Lower lobe of right lung (tissue), 2 donors: Measurements from ENCODE around the gene KCTD13. TPM values are rescaled to one million over a fixed set of nuclear protein-coding genes. Genes with fewer than 3 reads are reported as not detected.

Experiments
- ATAC-seq, 2 donors: fragments of 200-7000 bp; cut with Tn5 transposase; one replicate each; pipeline ENCODE4 v1.9.1; 2020 to 2022; ENCODE audit warnings: mild to moderate bottlenecking in 2 of 2, moderate library complexity in 2 of 2
- DNase-seq: peaks from one replicate; pipeline ENCODE4 v3.0.0-alpha.2; 2020
- H3K27ac ChIP-seq: fragments of 200-600 bp; one replicate; pipeline ENCODE4 v1.8.0; 2022
- H3K27me3 ChIP-seq: fragments of 200-600 bp; one replicate; pipeline ENCODE4 v1.8.0; 2022; ENCODE audit warnings: low read depth
- H3K36me3 ChIP-seq: fragments of 200-600 bp; one replicate; pipeline ENCODE4 v1.8.0; 2022; ENCODE audit warnings: mild to moderate bottlenecking
- H3K4me1 ChIP-seq: fragments of 200-600 bp; one replicate; pipeline ENCODE4 v1.8.0; 2022
- H3K4me3 ChIP-seq: fragments of 200-600 bp; one replicate; pipeline ENCODE4 v1.8.0; 2022; ENCODE audit warnings: mild to moderate bottlenecking
- H3K9me3 ChIP-seq: fragments of 200-600 bp; one replicate; pipeline ENCODE4 v1.8.0; 2022
- CTCF ChIP-seq: fragments of 200-600 bp; IDR thresholded peaks from one replicate; pipeline ENCODE4 v1.8.0; 2022; ENCODE audit warnings: antibody characterized with exemption, mild to moderate bottlenecking
- intact Hi-C: fragments of 100-400 bp; cut with DNase I; formaldehyde crosslinking; loops from one replicate; pipeline ENCODE4 v1.11.0; 2022
- total RNA-seq: library from RNA; stranded (reverse); fragmentation: NEBNext Ultra II Directional; extraction: Animal tissue kit (Norgen Biotek cat#: 25700); gene quantifications from one replicate; pipeline ENCODE4 v1.2.1, GENCODE V29; 2021
- donor health status: DM: no; HTN: yes; CAD: no; lungs with severe emphysema.

The KCTD13 gene
- total RNA-seq, 1 donor from 2014 or later: 22.3 TPM

GRCh38 chr16:29898135-29898803, 27.8 kb downstream of the KCTD13 start:
- no peak for TF ChIP-seq CTCF
- Histone ChIP-seq H3K4me1 (peaks cover 13% of the 10 kb centered on the region), H3K36me3 (no peaks in the 10 kb centered on the region), H3K27ac (no peak overlapping the region), H3K4me3 (peak overlapping the region; percentile 71), H3K27me3 (peaks cover 24% of the 10 kb centered on the region), H3K9me3 (no peaks in the 10 kb centered on the region)
- intact Hi-C loops: no loop called here
- ATAC-seq (no peak), DNase-seq (no peak)

- no peak for TF ChIP-seq CTCF
- Histone ChIP-seq H3K36me3 (no peaks in the 10 kb centered on the region), H3K9me3 (no peaks in the 10 kb centered on the region), H3K27me3 (peaks cover 24% of the 10 kb centered on the region), H3K27ac (no peak overlapping the region), H3K4me3 (no peak overlapping the region), H3K4me1 (peaks cover 13% of the 10 kb centered on the region)
- intact Hi-C loops: no loop called here
- ATAC-seq (no peak), DNase-seq (no peak)
These were observed 28.7 kb downstream of the KCTD13 start for GRCh38 chr16:29897333-29897732.

GRCh38 chr16:29896841-29897240, 29.2 kb downstream of the KCTD13 start:
- H3K27me3 ChIP-seq: peaks cover 24% of the 10 kb centered on the region

GRCh38 chr16:29894352-29894751, 31.7 kb downstream of the KCTD13 start:
- Histone ChIP-seq H3K27ac (no peak overlapping the region), H3K36me3 (no peaks in the 10 kb centered on the region), H3K9me3 (no peaks in the 10 kb centered on the region), H3K4me1 (no peaks in the 10 kb centered on the region), H3K4me3 (no peak overlapping the region), H3K27me3 (peaks cover 16% of the 10 kb centered on the region)
- DNase-seq (no peak), ATAC-seq (no peak)
- TF ChIP-seq CTCF: no peak
- intact Hi-C loops: no loop called here

More at GRCh38 chr16:29896841-29897240, 29.2 kb downstream of the KCTD13 start:
- H3K4me1 ChIP-seq: peaks cover 13% of the 10 kb centered on the region
- no peaks in the 10 kb centered on the region for H3K9me3 ChIP-seq
- H3K4me3 ChIP-seq: no peak overlapping the region
- H3K36me3 ChIP-seq: no peaks in the 10 kb centered on the region
- no peak for TF ChIP-seq CTCF
- intact Hi-C loops: no loop called here
- ATAC-seq (no peak), DNase-seq (no peak)
- H3K27ac ChIP-seq: no peak overlapping the region

DNA sequence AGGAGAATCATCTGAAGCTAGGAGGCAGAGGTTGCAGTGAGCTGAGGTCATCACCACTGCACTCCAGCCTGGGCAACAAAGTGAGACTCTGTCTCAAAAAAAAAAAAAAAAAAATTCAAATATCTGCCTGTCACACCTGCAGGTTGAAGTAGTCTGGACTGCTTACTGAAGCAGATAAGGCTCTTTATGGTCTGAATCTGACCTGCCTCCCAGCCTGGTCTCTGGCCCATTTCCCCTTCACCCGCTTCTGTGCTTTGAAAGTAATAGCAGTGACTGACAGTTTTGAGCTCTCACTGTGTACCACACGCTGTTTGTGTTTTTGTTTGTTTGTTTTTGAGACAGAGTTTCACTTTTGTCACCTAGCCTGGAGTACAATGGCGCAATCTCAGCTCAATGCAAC, 32.5 kb downstream of the KCTD13 start:
- TF ChIP-seq CTCF: no peak
- H3K27me3 ChIP-seq: peaks cover 16% of the 10 kb centered on the region
- H3K27ac ChIP-seq: no peak overlapping the region
- H3K36me3 ChIP-seq: no peaks in the 10 kb centered on the region
- H3K4me3 ChIP-seq: no peak overlapping the region
- H3K4me1 ChIP-seq: no peaks in the 10 kb centered on the region
- intact Hi-C loops: no loop called here
- no peak for DNase-seq
- H3K9me3 ChIP-seq: no peaks in the 10 kb centered on the region
- ATAC-seq: no peak
